AG04450 (cell line): ENCODE measurements around the gene ABR. TPM values are rescaled to one million over a fixed set of nuclear protein-coding genes. Genes with fewer than 3 reads are reported as not detected.

Experiments
- CTCF ChIA-PET: fragments of 300-600, 350-600 bp; formaldehyde crosslinking; extraction: SDS; loops from one replicate; lab custom pipeline; 2022; ENCODE audit warnings: antibody characterized with exemption, inconsistent platforms; lab: Charles Lee
- POLR2A ChIA-PET: fragments of 350-600 bp; formaldehyde crosslinking; extraction: SDS; loops from one replicate; lab custom pipeline; 2021; ENCODE audit warnings: antibody characterized with exemption, inconsistent platforms; lab: Yijun Ruan, JAX
- DNase-seq: peaks from one replicate; pipeline ENCODE4 v3.0.0-alpha.2; 2011; ENCODE audit warnings: low read depth, low spot score
- H3K27ac ChIP-seq: one replicate; pipeline ENCODE4 v1.5.1; 2012; ENCODE audit warnings: low read depth, low read length, control low read depth
- H3K27me3 ChIP-seq: one replicate; pipeline ENCODE4 v1.6.0; 2012; ENCODE audit warnings: low read length; ENCODE audit not compliant: control insufficient read depth, insufficient read depth
- H3K4me3 ChIP-seq: 2 replicates; pipeline ENCODE4 v1.5.1; 2011; ENCODE audit warnings: mild to moderate bottlenecking, low read depth, low read length, control low read depth
- H3K9me3 ChIP-seq: 2 replicates; pipeline ENCODE4 v1.5.1; 2012; ENCODE audit warnings: low read length; ENCODE audit not compliant: control insufficient read depth, insufficient read depth
- CTCF ChIP-seq: IDR thresholded peaks from 2 replicates; pipeline ENCODE4 v1.5.1; 2011; ENCODE audit warnings: low read depth, low read length, control low read depth, inconsistent platforms
- polyA plus RNA-seq: library from polyadenylated mRNA; depleted of rRNA; stranded (reverse); fragments of >200 nt; gene quantifications from 2 replicates; pipeline ENCODE4 v1.2.3, GENCODE V29; 2011

The ABR gene
- polyA plus RNA-seq, 1 experiment = 64.3 TPM

GRCh38 chr17:1221209-1221608, 41.4 kb upstream of the ABR start:
- Histone ChIP-seq H3K27ac (no peak overlapping the region), H3K27me3 (peaks cover 35% of the 10 kb centered on the region), H3K9me3 (peaks cover 5% of the 10 kb centered on the region), H3K4me3 (no peak overlapping the region)
- ChIA-PET CTCF (no interaction called here), POLR2A (no interaction called here)
- no peak for TF ChIP-seq CTCF
- DNase-seq = no peak

GRCh38 chr17:1220346-1220745, 40.6 kb upstream of the ABR start:
- CTCF ChIA-PET = interaction anchor here (1.5 kb wide), 1 partner anchor 9 kb away, joined by 3 read pairs; no protein-coding TSS in a partner anchor
- POLR2A ChIA-PET = no interaction called here
- DNase-seq = no peak
- no peak for TF ChIP-seq CTCF
- H3K4me3 ChIP-seq = no peak overlapping the region
- no peak overlapping the region for H3K27ac ChIP-seq
- peaks cover 5% of the 10 kb centered on the region for H3K9me3 ChIP-seq
- peaks cover 29% of the 10 kb centered on the region for H3K27me3 ChIP-seq

- TF ChIP-seq CTCF = no peak
- Histone ChIP-seq H3K9me3 (peaks cover 5% of the 10 kb centered on the region), H3K4me3 (no peak overlapping the region), H3K27ac (no peak overlapping the region), H3K27me3 (peaks cover 31% of the 10 kb centered on the region)
- ChIA-PET CTCF (interaction anchor here (0.9 kb wide), 1 partner anchor 16 kb away, joined by 6 read pairs; no protein-coding TSS in a partner anchor), POLR2A (no interaction called here)
- DNase-seq = no peak
Observed at GRCh38 chr17:1217089-1217385, 37.3 kb upstream of the ABR start.

- no peak for TF ChIP-seq CTCF
- H3K27ac ChIP-seq = no peak overlapping the region
- H3K4me3 ChIP-seq = no peak overlapping the region
- ChIA-PET CTCF (interaction anchor here (0.9 kb wide), 1 partner anchor 17 kb away, joined by 6 read pairs; no protein-coding TSS in a partner anchor), POLR2A (interaction anchor here (0.8 kb wide), 1 partner anchor 15 kb away, joined by 3 read pairs; no protein-coding TSS in a partner anchor)
- H3K9me3 ChIP-seq = peaks cover 4% of the 10 kb centered on the region
- no peak for DNase-seq
- H3K27me3 ChIP-seq = peaks cover 33% of the 10 kb centered on the region
Observed at GRCh38 chr17:1216217-1217088, 36.7 kb upstream of the ABR start.

- DNase-seq = no peak
- TF ChIP-seq CTCF = no peak
- no peak overlapping the region for H3K27ac ChIP-seq
- CTCF ChIA-PET = interaction anchor here (0.8 kb wide), 1 partner anchor 90 kb away, joined by 5 read pairs; no protein-coding TSS in a partner anchor
- H3K27me3 ChIP-seq = peaks cover 32% of the 10 kb centered on the region
- no peak overlapping the region for H3K4me3 ChIP-seq
- POLR2A ChIA-PET = no interaction called here
- H3K9me3 ChIP-seq = no peaks in the 10 kb centered on the region; the same call in 1 of the 2 replicates
Observed at GRCh38 chr17:1212946-1213345, 33.2 kb upstream of the ABR start.
